ENCODE results near the gene KNCN.
A peak's percentile ranks its signal among the peaks of the same experiment; 100 is the strongest.

KNCN gene

DNA sequence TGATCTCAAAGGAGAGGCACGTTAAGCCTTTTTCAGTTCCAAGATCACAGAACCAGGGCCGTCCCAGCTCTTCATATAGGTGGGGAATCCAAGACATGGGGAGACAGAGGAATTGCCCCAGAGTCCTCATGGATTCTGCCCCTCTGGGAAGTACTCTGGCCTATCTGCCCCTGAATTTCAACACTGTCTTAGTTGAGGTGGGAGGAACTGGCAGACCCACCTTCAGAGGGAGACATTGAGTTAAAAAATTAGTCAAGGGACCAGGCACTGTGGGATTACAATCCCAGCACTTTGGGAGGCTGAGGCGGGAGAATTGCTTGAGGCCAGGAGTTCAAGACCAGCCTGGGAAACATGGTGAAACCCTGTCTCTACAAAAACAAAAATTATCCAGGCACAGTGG lies 2.1 kb upstream of the KNCN start:
- Histone ChIP-seq H3K9me3 (ENCODE audit: severe bottlenecking) (no peaks in the 10 kb centered on the region), H3K4me3 (ENCODE audit: low read depth, low read length) (no peak overlapping the region), H3K27ac (no peak overlapping the region), H3K36me3 (no peaks in the 10 kb centered on the region), H3K27me3 (ENCODE audit: insufficient read depth, low read depth, severe bottlenecking) (no peaks in the 10 kb centered on the region)
- TF ChIP-seq, protein P1, sequence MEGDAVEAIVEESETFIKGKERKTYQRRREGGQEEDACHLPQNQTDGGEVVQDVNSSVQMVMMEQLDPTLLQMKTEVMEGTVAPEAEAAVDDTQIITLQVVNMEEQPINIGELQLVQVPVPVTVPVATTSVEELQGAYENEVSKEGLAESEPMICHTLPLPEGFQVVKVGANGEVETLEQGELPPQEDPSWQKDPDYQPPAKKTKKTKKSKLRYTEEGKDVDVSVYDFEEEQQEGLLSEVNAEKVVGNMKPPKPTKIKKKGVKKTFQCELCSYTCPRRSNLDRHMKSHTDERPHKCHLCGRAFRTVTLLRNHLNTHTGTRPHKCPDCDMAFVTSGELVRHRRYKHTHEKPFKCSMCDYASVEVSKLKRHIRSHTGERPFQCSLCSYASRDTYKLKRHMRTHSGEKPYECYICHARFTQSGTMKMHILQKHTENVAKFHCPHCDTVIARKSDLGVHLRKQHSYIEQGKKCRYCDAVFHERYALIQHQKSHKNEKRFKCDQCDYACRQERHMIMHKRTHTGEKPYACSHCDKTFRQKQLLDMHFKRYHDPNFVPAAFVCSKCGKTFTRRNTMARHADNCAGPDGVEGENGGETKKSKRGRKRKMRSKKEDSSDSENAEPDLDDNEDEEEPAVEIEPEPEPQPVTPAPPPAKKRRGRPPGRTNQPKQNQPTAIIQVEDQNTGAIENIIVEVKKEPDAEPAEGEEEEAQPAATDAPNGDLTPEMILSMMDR (IDR thresholded peaks at IDR 0.05; ENCODE audit: low read depth, low read length), result no peak
- no peak for DNase-seq

DNA sequence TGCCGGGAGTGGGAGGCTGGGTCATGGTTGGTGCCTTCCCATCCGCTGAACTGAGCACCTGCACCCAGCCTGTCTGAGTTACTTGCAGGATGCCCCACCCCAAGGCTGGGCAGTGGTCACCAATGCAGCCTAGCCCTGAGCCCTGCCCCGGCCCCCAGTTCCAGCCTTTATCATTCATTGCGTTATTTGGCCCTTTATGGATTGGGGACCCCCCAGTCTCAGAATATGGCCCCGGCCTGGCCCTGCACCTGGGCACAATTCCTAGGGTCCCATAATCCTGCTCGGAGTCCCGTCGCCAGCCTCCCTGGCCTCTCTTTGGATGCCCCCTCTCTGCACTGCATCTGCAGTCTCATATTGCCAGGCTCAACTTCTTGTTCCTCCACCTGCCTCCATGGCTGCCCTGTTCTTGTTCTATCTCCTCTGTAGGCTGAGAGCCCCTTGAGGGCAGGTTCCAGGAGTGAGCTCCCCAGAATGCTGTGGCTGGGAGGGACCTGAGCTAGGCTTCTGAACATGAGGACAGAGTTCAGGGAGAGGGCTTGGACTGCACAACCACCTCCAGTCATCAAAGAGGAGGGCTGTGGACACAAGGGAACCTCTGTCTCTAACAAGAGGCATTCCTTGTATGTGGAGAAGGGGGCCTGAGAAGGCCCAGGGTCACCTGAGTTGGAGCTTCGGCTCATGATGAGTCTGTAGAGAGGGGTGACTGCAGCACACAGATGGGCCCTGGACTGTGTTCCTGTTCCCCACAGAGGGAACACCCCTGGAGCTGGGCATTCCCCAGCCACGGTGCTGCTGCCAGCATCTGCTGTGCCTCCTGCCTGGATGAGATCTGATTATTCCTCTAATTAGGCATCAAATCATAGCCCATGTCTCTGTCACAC lies 1.1 kb upstream of the KNCN start:
- Histone ChIP-seq H3K27me3 (ENCODE audit: insufficient read depth, low read depth, severe bottlenecking) (no peaks in the 10 kb centered on the region), H3K36me3 (no peaks in the 10 kb centered on the region), H3K27ac (no peak overlapping the region), H3K4me3 (ENCODE audit: low read depth, low read length) (no peak overlapping the region), H3K9me3 (ENCODE audit: severe bottlenecking) (no peaks in the 10 kb centered on the region)
- TF ChIP-seq, protein P1 (IDR thresholded peaks at IDR 0.05; ENCODE audit: low read depth, low read length), result no peak
- no peak for DNase-seq

- Histone ChIP-seq H3K27ac (no peak overlapping the region), H3K27me3 (ENCODE audit: insufficient read depth, low read depth, severe bottlenecking) (no peaks in the 10 kb centered on the region), H3K36me3 (no peaks in the 10 kb centered on the region), H3K4me3 (ENCODE audit: low read depth, low read length) (no peak overlapping the region), H3K9me3 (ENCODE audit: severe bottlenecking) (no peaks in the 10 kb centered on the region)
- DNase-seq, result no peak
- TF ChIP-seq, protein P1 (IDR thresholded peaks at IDR 0.05; ENCODE audit: low read depth, low read length), result no peak
Observed at GRCh38 chr1:46550751-46551231, 656 bp downstream of the KNCN start.

- H3K4me3 ChIP-seq (ENCODE audit: low read depth, low read length), result no peak overlapping the region
- no peaks in the 10 kb centered on the region for H3K27me3 ChIP-seq (ENCODE audit: insufficient read depth, low read depth, severe bottlenecking)
- DNase-seq, result no peak
- H3K36me3 ChIP-seq, result no peaks in the 10 kb centered on the region
- H3K27ac ChIP-seq, result no peak overlapping the region
- TF ChIP-seq, protein P1 (IDR thresholded peaks at IDR 0.05; ENCODE audit: low read depth, low read length), result no peak
- H3K9me3 ChIP-seq (ENCODE audit: severe bottlenecking), result no peaks in the 10 kb centered on the region
Observed at GRCh38 chr1:46549697-46550681, 1.5 kb downstream of the KNCN start.

- Histone ChIP-seq H3K36me3 (no peaks in the 10 kb centered on the region), H3K9me3 (ENCODE audit: severe bottlenecking) (no peaks in the 10 kb centered on the region), H3K27me3 (ENCODE audit: insufficient read depth, low read depth, severe bottlenecking) (no peaks in the 10 kb centered on the region), H3K27ac (no peak overlapping the region), H3K4me3 (ENCODE audit: low read depth, low read length) (no peak overlapping the region)
- TF ChIP-seq, protein P1 (IDR thresholded peaks at IDR 0.05; ENCODE audit: low read depth, low read length), result peak; percentile 47; the same call in 1 of the 2 replicates
- no peak for DNase-seq
Observed at GRCh38 chr1:46547481-46548383, 3.7 kb downstream of the KNCN start.

Data from WERI-Rb-1 (cell line).